Left ventricle myocardium inferior (tissue), 1 donor: Measurements from ENCODE around the gene NANOG. TPM values are rescaled to one million over a fixed set of nuclear protein-coding genes. Genes with fewer than 3 reads are reported as not detected.
"Not testable (repeated sequence)": the region's sequence is repeated elsewhere in the genome, so short reads cannot be mapped to it uniquely, and the experiment has no call there.

Source experiments
- DNase-seq: peaks from one replicate; pipeline ENCODE4 v3.0.0-alpha.2; 2020
- H3K27ac ChIP-seq: fragments of 200-600 bp; replicated peaks from 2 replicates; pipeline ENCODE4 v1.8.0; 2021
- H3K27me3 ChIP-seq: fragments of 200-600 bp; 2 replicates; pipeline ENCODE4 v1.8.0; 2021; ENCODE audit warnings: low read depth
- H3K36me3 ChIP-seq: fragments of 200-600 bp; 2 replicates; pipeline ENCODE4 v1.8.0; 2021
- H3K4me1 ChIP-seq: fragments of 200-600 bp; 2 replicates; pipeline ENCODE4 v1.8.0; 2021
- H3K4me3 ChIP-seq: fragments of 200-600 bp; 2 replicates; pipeline ENCODE4 v1.8.0; 2021; ENCODE audit warnings: mild to moderate bottlenecking, moderate library complexity
- H3K9me3 ChIP-seq: fragments of 200-600 bp; replicated peaks from 2 replicates; pipeline ENCODE4 v1.8.0; 2021
- CTCF ChIP-seq: fragments of 200-600 bp; IDR thresholded peaks from 2 replicates; pipeline ENCODE4 v1.8.0; 2021; ENCODE audit warnings: antibody characterized with exemption, mild to moderate bottlenecking, borderline replicate concordance
- intact Hi-C: fragments of 100-400 bp; cut with micrococcal nuclease; formaldehyde crosslinking; loops from one replicate; pipeline ENCODE4 v1.11.0; 2022
- long read RNA-seq: library from polyadenylated mRNA; unstranded; transcript quantifications from one replicate; pipeline ENCODE4 v2.0.0, GENCODE V29; 2021
- total RNA-seq: library from RNA; stranded (reverse); fragmentation: NEBNext Ultra II Directional; extraction: Animal tissue kit (Norgen Biotek cat#: 25700); gene quantifications from one replicate; pipeline ENCODE4 v1.2.1, GENCODE V29; 2021
- donor health status: DM: no; HTN: yes; CAD: no; lungs with severe emphysema.

The NANOG gene
- total RNA-seq, result not detected
- long read RNA-seq, result 0 reads

GRCh38 chr12:7788884-7789528, at the start of gene NANOG:
TSS of gene NANOG (plus strand) at chr12:7789402. CDS start at chr12:7789615, 213 bp downstream.
- H3K4me3 ChIP-seq, H3K27ac ChIP-seq, intact Hi-C loops, H3K36me3 ChIP-seq, H3K4me1 ChIP-seq, H3K9me3 ChIP-seq, DNase-seq: not testable (repeated sequence)
- H3K27me3 ChIP-seq, result peaks cover 44% of the 10 kb centered on the region

GRCh38 chr12:7747246-7747645, 42.0 kb upstream of the NANOG start, which contains the start of gene CLEC4C:
TSS of gene CLEC4C (minus strand) at chr12:7747375. CDS start at chr12:7747348, 27 bp downstream.
- intact Hi-C loops, result no loop called here
- no peak within 1 kb of the TSS for H3K4me3 ChIP-seq
- no peaks in the 10 kb centered on the region for H3K36me3 ChIP-seq
- no peak for DNase-seq
- no peak for TF ChIP-seq CTCF
- H3K4me1 ChIP-seq, result no peaks in the 10 kb centered on the region
- H3K27ac ChIP-seq, result no peak within 1 kb of the TSS
- peaks cover 14% of the 10 kb centered on the region for H3K27me3 ChIP-seq
- H3K9me3 ChIP-seq, result peaks cover 11% of the 10 kb centered on the region

DNA sequence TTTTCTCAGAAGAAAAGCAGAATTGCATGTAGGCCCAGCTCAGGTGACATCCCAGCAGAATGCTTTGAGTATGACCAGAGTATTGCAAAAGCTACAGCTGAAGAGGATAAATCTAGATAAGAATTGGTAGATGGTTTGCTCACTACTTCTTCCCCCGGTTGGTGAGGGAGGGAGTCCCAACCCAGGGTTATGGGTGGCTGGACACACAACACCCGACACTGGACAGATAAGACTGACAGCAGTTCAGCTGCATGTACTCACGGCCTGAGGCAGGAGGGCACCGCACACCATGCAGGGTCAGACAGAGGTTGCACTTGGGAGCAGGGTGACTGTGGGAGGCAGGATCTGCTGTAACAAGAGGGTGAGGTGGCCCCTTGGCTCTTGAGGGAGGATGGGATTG, 40.4 kb upstream of the NANOG start:
- H3K27ac ChIP-seq, result no peak overlapping the region
- H3K36me3 ChIP-seq, result no peaks in the 10 kb centered on the region
- H3K27me3 ChIP-seq, result peaks cover 14% of the 10 kb centered on the region
- peaks cover 7% of the 10 kb centered on the region for H3K9me3 ChIP-seq
- no peaks in the 10 kb centered on the region for H3K4me1 ChIP-seq
- no peak overlapping the region for H3K4me3 ChIP-seq
- no peak for DNase-seq
- intact Hi-C loops, result no loop called here
- no peak for TF ChIP-seq CTCF

DNA sequence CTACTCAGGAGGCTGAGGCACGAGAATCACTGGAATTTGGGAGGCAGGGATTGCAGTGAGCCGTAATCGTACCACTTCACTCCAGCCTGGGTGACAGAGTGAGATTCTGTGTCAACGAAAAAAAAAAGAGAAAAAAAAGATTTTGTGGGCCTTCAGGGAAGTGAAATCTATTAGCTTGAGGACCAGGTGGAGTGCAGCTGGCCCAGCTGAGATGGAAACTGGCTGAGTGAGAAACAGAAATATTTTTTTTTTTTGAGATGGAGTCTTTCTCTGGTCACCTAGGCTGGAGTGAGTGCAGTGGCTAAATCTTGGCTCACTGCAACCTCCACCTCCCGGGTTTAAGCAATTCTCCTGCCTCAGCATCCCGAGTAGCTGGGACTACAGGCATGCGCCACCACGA, 39.8 kb upstream of the NANOG start:
- DNase-seq, result no peak
- H3K4me1 ChIP-seq, result no peaks in the 10 kb centered on the region
- no peaks in the 10 kb centered on the region for H3K36me3 ChIP-seq
- intact Hi-C loops, result no loop called here
- H3K27me3 ChIP-seq, result peaks cover 14% of the 10 kb centered on the region
- no peak overlapping the region for H3K4me3 ChIP-seq
- H3K9me3 ChIP-seq, result peaks cover 3% of the 10 kb centered on the region
- no peak overlapping the region for H3K27ac ChIP-seq
- TF ChIP-seq CTCF, result no peak

DNA sequence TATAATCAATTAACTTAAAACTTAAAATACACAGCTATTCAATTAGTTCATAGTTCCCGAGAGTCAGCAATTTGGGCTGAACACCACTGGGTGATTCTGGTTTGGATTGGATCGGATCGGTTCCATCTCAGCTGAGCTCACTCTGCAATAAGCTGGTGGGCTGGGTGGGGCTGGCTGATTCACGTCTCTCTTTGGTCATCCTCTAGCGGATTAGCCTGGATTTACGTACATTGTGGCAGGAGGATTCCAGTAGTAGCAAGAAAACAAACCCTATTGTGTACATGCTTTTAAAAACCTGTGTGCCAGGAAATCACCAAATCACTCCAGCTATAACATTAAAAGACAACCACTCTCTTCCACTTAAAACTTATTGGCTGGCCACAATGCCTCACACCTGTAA, 38.9 kb upstream of the NANOG start:
- DNase-seq, result no peak
- no peaks in the 10 kb centered on the region for H3K36me3 ChIP-seq
- no peak overlapping the region for H3K4me3 ChIP-seq
- H3K4me1 ChIP-seq, result no peaks in the 10 kb centered on the region
- no peak overlapping the region for H3K27ac ChIP-seq
- intact Hi-C loops, result no loop called here
- peaks cover 3% of the 10 kb centered on the region for H3K9me3 ChIP-seq
- TF ChIP-seq CTCF, result no peak
- H3K27me3 ChIP-seq, result peaks cover 17% of the 10 kb centered on the region

DNA sequence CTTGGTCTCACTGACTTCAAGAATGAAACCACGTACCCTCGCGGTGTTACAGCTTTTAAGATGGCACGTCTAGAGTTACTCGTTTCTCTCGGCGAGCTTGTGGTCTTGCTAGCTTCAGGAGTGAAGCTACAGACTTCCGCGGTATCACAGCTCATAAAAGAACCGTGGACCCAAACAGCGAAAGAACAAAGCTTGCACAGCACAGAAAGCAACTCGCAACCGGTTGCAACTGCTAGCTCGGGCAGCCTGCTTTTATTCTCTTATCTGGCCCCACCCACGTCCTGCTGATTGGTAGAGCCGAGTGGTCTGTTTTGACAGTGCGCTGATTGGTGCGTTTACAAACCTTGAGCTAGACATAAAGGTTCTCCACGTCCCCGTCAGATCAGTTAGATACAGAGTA, 37.8 kb upstream of the NANOG start:
- intact Hi-C loops, result no loop called here
- no peak for TF ChIP-seq CTCF
- no peak overlapping the region for H3K27ac ChIP-seq
- H3K27me3 ChIP-seq, result peaks cover 27% of the 10 kb centered on the region
- no peaks in the 10 kb centered on the region for H3K9me3 ChIP-seq
- no peak overlapping the region for H3K4me3 ChIP-seq
- no peaks in the 10 kb centered on the region for H3K36me3 ChIP-seq
- DNase-seq, result no peak
- no peaks in the 10 kb centered on the region for H3K4me1 ChIP-seq

DNA sequence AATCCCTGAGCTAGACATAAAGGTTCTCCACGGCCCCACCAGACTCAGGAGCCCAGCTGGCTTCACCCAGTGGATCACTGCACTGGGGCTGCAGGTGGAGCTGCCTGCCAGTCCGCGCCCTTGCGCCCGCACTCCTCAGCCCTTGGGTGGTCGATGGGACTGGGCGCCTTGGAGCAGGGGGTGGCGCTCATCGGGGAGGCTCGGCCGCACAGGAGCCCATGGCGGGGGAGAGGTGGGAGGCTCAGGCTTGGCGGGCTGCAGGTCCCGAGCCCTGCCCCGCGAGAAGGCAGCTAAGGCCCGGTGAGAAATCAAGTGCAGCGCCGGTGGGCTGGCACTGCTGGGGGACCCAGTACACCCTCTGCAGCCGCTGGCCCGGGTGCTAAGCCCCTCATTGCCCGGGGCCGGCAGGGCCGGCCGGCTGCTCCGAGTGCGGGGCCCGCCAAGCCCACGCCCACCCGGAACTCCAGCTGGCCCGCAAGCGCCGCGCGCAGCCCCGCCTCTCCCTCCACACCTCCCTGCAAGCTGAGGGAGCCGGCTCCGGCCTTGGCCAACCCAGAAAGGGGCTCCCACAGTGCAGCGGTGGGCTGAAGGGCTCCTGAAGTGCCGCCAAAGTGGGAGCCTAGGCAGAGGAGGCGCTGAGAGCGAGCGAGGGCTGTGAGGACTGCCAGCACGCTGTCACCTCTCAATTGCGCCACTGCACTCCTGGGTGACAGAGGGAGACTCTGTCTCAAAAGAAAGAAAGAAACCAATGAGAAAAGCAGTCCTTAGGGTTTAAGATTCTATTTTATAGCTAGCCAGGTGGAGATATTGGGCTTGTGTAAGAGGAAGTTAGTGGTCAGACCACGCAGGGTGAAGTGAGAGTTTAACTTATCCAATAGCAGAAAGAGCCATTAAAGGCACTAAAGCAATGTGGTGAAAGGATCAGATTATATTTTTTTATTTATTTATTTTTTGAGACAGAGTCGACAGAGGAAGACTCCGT, 37.0 kb upstream of the NANOG start:
- intact Hi-C loops, H3K4me1 ChIP-seq, DNase-seq, H3K4me3 ChIP-seq, H3K36me3 ChIP-seq, H3K9me3 ChIP-seq, H3K27ac ChIP-seq: not testable (repeated sequence)
- peaks cover 34% of the 10 kb centered on the region for H3K27me3 ChIP-seq

DNA sequence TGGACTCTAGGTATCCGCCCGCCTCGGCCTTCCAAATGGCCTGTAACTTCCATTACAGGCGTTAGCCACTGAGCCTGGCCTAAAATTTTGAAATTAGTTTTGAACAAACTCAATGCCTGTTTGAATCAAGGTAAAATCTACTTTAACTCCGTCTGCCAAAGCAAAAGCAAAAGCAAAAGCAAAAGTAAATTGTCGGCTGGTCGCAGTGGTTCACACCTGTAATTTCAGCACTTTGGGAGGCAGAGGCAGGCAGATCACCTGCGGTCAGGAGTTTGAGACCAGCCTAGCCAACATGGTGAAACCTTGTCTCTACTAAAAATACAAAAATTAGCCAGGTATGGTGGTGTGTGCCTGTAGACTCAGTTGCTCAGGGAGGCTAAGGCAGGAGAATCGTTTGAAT, 33.5 kb upstream of the NANOG start:
- DNase-seq, H3K36me3 ChIP-seq, H3K4me3 ChIP-seq, H3K9me3 ChIP-seq, intact Hi-C loops, H3K27ac ChIP-seq, H3K4me1 ChIP-seq: not testable (repeated sequence)
- peaks cover 27% of the 10 kb centered on the region for H3K27me3 ChIP-seq
